Activated naive CD8-positive, alpha-beta T cell treated with anti-CD3 and anti-CD28 coated beads for 36 hours (primary cell): ENCODE measurements around the gene CHCHD2. TPM values are rescaled to one million over a fixed set of nuclear protein-coding genes. Genes with fewer than 3 reads are reported as not detected.
"Not testable (repeated sequence)": the region's sequence is repeated elsewhere in the genome, so short reads cannot be mapped to it uniquely, and the experiment has no call there.

Source experiments
- DNase-seq: peaks from one replicate; pipeline ENCODE4 v3.0.0; 2021
- H3K27ac Mint-ChIP-seq: one replicate; pipeline ENCODE4 v1.8.0; 2022; ENCODE audit warnings: mild to moderate bottlenecking, moderate library complexity, mixed read lengths
- H3K27me3 Mint-ChIP-seq: one replicate; pipeline ENCODE4 v1.8.0; 2022; ENCODE audit warnings: mild to moderate bottlenecking, mixed read lengths
- H3K36me3 Mint-ChIP-seq: one replicate; pipeline ENCODE4 v1.8.0; 2021; ENCODE audit warnings: mild to moderate bottlenecking, mixed read lengths
- H3K4me1 Mint-ChIP-seq: one replicate; pipeline ENCODE4 v1.8.0; 2021; ENCODE audit warnings: mixed read lengths
- H3K4me3 Mint-ChIP-seq: one replicate; pipeline ENCODE4 v1.8.0; 2022; ENCODE audit warnings: mild to moderate bottlenecking, moderate library complexity, mixed read lengths
- H3K9me3 Mint-ChIP-seq: one replicate; pipeline ENCODE4 v1.8.0; 2022; ENCODE audit warnings: mixed read lengths
- total RNA-seq, 2 experiments: library from RNA; stranded (reverse); gene quantifications; one replicate each; pipeline ENCODE4 v1.2.3, GENCODE V29; 2021

The CHCHD2 gene
- total RNA-seq, 2 experiments from 2014 or later = 690 to 696 TPM

DNA sequence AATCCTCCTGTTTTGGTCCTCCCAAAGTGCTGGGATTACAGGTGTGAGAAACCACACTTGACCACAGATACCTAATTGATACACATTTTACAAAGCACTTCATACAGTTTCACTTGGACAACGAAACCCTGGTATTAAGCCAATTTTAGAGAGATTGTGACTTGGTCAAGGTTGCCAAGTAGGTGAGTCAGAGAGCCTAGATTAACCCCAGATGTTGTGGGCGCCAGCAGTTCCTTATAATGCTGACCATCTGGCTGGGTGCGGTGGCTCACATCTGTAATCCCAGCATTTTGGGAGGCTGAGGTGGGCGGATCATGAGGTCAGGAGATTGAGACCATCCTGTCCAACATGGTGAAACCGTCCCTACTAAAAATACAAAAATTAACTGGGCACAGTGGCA lies 8.6 kb downstream of the CHCHD2 start:
- no peak for DNase-seq
- no peaks in the 10 kb centered on the region for H3K9me3 Mint-ChIP-seq
- no peak overlapping the region for H3K4me3 Mint-ChIP-seq
- H3K4me1 Mint-ChIP-seq = no peaks in the 10 kb centered on the region
- H3K27ac Mint-ChIP-seq = no peak overlapping the region
- no peaks in the 10 kb centered on the region for H3K27me3 Mint-ChIP-seq
- peaks cover 24% of the 10 kb centered on the region for H3K36me3 Mint-ChIP-seq

DNA sequence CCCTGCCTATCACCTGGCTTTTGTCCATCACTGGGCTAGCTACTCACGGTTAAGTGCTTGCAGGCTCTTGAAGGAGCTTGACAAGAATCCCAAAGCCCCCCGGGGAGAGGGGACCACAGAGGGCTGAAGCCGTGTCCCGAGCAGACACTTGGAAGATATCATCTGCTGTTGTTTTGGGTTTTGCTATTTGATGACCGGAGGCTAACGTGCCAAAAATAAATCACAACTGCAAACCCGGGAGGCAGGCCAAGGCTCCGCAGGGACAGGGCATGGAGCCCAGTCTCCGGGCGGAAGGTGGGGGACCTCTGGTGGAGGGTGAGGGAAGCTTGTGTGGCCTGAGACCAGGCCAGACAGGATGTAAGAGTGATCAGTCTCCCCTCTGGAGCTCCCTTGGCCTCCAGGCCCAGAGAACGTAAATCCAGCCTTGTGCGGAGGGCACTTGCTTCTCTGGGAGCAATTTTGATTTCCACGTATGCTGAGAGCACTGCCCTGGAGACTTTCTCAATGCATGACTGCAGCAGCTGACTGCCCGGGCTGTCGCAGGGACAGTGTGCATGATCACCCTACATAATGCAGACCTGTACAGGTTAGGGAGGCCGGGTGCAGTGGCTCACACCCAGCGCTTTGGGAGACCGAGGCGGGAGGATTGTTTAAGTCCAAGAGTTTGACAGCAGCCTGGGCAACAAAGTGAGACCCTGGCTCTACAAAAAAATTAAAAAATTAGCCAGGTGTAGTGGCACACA lies 13.3 kb downstream of the CHCHD2 start, which contains the start of gene PHKG1:
PHKG1 (minus strand) TSS at position 164 of the 743 bp plus-strand sequence. CDS start 4,011 bp downstream, outside the sequence.
- peaks cover 9% of the 10 kb centered on the region for H3K36me3 Mint-ChIP-seq

DNA sequence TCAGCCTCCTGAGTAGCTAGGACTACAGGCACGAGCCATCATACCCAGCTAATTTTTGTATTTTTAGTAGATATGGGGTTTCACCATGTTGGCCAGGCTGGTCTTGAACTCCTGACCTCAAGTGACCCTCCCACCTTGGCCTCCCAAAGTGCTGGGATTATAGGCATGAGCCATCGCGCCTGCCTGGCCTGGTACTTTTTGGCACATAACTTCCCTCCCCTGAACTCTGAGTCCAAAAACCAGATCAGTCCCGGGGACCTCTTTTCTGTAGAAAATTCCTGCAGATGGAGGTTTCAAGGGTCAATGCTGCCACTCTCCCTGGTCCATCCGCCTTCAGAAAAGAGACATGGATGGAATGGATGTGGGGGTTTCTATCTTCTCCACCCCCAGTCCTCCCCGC lies 13.9 kb downstream of the CHCHD2 start:
- H3K4me3 Mint-ChIP-seq, H3K27ac Mint-ChIP-seq, H3K4me1 Mint-ChIP-seq, DNase-seq, H3K27me3 Mint-ChIP-seq, H3K36me3 Mint-ChIP-seq, H3K9me3 Mint-ChIP-seq: not testable (repeated sequence)

More for the DNA sequence above, 13.3 kb downstream of the CHCHD2 start, which contains the start of gene PHKG1:
- Mint-ChIP-seq H3K4me1 (no peaks in the 10 kb centered on the region), H3K9me3 (no peaks in the 10 kb centered on the region), H3K4me3 (no peak within 1 kb of the TSS), H3K27ac (no peak within 1 kb of the TSS), H3K27me3 (no peaks in the 10 kb centered on the region)
- DNase-seq = no peak

DNA sequence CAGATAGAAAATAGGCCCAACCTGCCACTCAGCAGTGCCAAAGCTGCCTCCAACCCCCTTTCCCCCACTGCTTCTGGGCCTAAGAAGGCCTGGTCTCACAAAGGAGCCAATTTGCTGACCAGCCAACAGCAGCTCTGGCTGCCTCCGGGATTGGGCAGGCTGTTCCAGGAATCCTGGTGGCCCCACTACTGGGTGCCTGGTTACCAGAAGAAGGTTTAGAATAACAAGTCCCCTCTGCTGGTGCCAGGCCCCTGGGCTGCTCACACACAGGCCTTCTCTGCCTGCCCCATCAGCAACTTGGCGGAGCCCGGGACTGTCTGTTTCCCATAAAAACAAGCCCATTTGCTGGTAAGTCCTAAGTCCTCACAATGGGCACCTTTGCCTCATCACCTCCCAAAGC lies 14.7 kb downstream of the CHCHD2 start:
- Mint-ChIP-seq H3K4me3 (no peak overlapping the region), H3K9me3 (no peaks in the 10 kb centered on the region), H3K27ac (no peak overlapping the region), H3K4me1 (no peaks in the 10 kb centered on the region), H3K36me3 (peaks cover 9% of the 10 kb centered on the region), H3K27me3 (no peaks in the 10 kb centered on the region)
- no peak for DNase-seq

DNA sequence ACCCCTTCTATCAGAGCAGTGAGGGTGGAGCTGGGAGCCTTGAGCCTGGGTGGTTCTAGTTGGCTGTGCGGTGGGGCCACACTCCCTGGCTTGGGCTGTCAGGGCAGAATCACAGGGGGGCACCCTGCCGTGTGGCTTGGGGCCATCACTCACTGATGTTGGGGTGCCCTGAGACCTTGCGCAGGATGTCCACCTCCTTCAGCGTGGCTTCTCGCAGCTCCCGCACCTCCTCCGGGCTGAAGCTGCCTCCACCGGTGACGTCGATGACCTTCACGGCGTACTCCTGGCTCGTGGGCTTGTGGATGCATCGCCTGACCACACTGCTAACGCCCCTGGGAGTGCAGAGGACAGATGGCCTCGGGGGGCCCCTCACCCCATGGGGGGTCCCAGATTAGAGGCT lies 18.8 kb downstream of the CHCHD2 start:
- no peaks in the 10 kb centered on the region for H3K27me3 Mint-ChIP-seq
- H3K9me3 Mint-ChIP-seq = no peaks in the 10 kb centered on the region
- H3K4me3 Mint-ChIP-seq = no peak overlapping the region
- DNase-seq = no peak
- H3K27ac Mint-ChIP-seq = no peak overlapping the region
- no peaks in the 10 kb centered on the region for H3K4me1 Mint-ChIP-seq
- H3K36me3 Mint-ChIP-seq = peaks cover 7% of the 10 kb centered on the region

DNA sequence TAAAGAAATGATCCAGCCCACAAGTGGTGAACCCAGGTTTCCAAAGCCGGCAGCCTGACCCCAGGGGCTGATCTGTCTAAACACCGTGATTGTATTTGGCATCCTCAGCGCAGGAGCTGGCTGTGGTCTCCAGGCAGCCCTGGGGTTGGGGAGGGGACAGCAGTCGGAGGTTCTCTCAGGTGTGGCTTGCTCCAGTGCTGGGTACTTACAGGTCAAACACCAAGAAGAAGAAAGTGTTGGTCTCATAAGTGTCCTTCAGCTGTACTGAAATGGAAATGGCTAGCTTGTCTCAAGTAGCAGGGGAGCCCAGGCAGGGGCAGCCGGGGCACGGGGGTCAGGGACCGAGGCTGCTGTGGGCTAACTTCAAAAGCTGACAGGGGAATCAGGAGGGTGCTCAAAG lies 19.5 kb downstream of the CHCHD2 start:
- DNase-seq = no peak
- Mint-ChIP-seq H3K36me3 (peaks cover 9% of the 10 kb centered on the region), H3K4me3 (no peak overlapping the region), H3K27me3 (no peaks in the 10 kb centered on the region), H3K9me3 (no peaks in the 10 kb centered on the region), H3K27ac (no peak overlapping the region), H3K4me1 (no peaks in the 10 kb centered on the region)

DNA sequence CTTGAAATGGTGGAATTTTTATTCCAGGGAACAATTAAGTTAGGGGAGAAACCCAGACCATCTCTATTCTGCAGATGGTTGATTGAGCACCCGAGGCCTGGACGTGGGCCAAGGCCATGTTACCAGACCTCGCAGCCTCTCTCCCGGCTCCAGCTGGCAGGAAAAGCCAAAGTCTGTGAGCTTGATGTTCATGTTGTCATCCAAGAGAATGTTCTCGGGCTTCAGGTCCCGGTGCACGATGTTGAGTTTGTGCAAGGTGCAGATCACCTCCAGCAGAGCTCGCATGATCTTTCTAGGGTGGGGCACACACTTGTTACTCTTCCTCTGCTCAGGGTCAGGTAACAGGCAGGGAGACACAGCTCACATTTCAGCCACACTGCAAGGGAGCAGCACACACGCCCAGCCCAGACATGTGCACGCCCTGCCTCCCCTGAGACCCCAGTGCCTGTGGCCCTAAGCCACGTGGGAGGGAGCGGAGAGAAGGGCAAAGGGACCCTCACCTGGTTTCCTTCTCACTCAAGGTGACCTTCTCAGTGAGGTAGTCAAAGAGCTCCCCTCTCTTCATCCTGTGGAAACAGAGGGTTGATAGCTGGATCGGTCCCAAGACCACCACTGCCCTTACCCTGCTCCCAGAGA lies 23.0 kb downstream of the CHCHD2 start:
- no peak for DNase-seq
- H3K27me3 Mint-ChIP-seq = no peaks in the 10 kb centered on the region
- H3K4me1 Mint-ChIP-seq = no peaks in the 10 kb centered on the region
- H3K27ac Mint-ChIP-seq = peak overlapping the region; percentile 25
- H3K9me3 Mint-ChIP-seq = no peaks in the 10 kb centered on the region
- no peak overlapping the region for H3K4me3 Mint-ChIP-seq
- H3K36me3 Mint-ChIP-seq = peaks cover 6% of the 10 kb centered on the region

DNA sequence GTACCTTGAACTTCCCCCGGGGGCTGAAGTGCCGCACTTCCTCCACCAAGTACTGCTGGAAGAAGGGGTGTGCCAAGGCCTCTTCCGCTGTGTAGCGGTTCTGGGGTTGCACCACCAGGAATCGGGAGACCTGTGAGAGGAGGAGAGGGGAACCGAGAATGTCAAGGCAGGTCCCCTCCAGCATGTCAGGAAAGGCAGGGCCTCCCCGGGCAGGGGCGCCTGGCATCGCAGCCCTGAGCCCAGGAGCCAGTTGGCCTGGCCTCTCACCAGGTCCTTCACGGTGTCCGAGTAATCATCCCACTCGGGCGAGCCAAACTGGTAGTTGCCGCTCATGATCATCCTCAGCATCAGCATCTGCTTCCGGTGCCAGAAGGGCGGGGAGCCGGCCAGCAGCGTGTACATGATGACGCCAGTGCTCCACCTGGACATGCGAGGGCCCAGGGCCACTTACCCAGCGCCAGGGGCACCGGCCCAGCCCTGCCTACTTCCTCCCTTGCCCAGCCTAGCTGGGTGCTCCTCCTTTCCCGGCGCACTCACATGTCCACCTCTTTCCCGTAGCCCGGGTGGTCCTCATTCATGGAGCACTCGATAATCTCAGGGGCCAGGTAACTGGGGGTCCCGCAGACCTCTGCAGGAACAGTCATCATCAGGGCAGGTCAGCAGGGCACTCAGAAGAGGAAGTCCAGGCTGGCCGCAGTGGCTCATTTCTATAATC lies 24.5 kb downstream of the CHCHD2 start:
- Mint-ChIP-seq H3K4me3 (no peak overlapping the region), H3K4me1 (no peaks in the 10 kb centered on the region), H3K36me3 (peaks cover 7% of the 10 kb centered on the region), H3K27ac (no peak overlapping the region), H3K27me3 (no peaks in the 10 kb centered on the region), H3K9me3 (no peaks in the 10 kb centered on the region)
- no peak for DNase-seq

DNA sequence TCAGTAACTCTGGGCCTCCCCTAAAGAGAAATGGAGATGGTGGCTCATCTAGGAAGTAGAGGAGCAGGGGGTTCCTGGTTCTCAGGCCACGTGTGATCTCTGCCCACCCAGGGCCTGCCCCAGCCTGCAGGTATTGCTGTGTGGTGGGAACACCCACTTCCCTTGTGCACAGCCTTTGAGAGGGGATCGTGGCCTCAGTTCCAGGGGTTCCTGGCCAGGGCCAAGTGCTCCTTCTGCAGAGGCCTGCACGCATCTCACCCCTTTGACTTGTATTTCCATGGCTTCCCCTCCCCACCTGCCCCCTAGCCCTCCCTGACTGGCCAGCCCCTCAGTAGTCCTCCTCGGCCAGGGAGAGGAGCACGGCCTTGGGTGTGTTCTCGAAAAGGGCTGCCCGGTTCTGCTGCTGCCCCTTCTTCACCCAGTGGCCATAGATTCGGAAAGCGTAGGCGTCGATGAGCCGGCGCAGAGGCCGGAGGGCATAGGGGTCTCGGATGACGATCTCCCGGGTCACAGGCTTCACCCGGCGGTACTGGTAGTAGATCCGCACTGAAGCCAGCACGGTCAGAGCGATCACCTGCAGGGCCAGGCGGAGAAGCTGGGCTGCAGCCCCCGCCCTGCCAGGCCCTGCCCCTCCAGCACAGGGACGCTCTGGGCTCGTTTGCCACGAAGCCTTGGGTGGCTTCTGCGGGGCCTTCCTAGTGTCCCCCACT lies 25.4 kb downstream of the CHCHD2 start:
- H3K27me3 Mint-ChIP-seq, H3K9me3 Mint-ChIP-seq, H3K4me3 Mint-ChIP-seq, H3K4me1 Mint-ChIP-seq, DNase-seq, H3K36me3 Mint-ChIP-seq: not testable (repeated sequence)
- peak overlapping the region; percentile 7 for H3K27ac Mint-ChIP-seq

DNA sequence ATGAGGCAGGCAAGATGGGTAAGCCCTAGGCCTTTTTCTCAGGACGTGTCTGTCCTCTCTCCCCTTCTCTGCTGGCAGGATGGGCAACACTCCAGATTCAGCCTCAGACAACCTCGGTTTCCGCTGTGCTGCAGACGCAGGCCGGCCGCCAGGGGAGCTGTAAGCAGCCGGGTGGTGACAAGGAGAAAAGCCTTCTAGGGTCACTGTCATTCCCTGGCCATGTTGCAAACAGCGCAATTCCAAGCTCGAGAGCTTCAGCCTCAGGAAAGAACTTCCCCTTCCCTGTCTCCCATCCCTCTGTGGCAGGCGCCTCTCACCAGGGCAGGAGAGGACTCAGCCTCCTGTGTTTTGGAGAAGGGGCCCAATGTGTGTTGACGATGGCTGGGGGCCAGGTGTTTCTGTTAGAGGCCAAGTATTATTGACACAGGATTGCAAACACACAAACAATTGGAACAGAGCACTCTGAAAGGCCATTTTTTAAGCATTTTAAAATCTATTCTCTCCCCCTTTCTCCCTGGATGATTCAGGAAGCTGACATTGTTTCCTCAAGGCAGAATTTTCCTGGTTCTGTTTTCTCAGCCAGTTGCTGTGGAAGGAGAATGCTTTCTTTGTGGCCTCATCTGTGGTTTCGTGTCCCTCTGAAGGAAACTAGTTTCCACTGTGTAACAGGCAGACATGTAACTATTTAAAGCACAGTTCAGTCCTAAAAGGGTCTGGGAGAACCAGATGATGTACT lies 26.7 kb downstream of the CHCHD2 start:
- Mint-ChIP-seq H3K9me3 (no peaks in the 10 kb centered on the region), H3K4me3 (no peak overlapping the region), H3K36me3 (peaks cover 12% of the 10 kb centered on the region), H3K27me3 (no peaks in the 10 kb centered on the region), H3K4me1 (no peaks in the 10 kb centered on the region), H3K27ac (no peak overlapping the region)
- no peak for DNase-seq

DNA sequence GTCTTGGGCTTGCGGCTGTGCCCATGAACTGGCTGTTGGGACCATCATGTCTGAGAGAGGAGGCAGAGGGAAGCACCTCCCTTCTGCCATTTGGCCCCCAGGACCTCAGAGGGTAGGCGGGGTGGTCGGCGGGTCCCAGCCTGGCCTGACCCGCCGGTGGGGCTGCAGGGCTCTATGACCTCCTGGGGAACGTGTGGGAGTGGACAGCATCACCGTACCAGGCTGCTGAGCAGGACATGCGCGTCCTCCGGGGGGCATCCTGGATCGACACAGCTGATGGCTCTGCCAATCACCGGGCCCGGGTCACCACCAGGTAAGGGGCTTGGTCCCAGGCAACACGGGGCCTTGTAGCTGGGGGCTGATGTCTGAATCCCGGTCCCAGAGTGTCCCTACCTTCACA lies 28.1 kb downstream of the CHCHD2 start:
- no peak overlapping the region for H3K27ac Mint-ChIP-seq
- peaks cover 14% of the 10 kb centered on the region for H3K36me3 Mint-ChIP-seq
- peaks cover 3% of the 10 kb centered on the region for H3K4me1 Mint-ChIP-seq
- DNase-seq = no peak
- H3K27me3 Mint-ChIP-seq = no peaks in the 10 kb centered on the region
- H3K4me3 Mint-ChIP-seq = no peak overlapping the region
- no peaks in the 10 kb centered on the region for H3K9me3 Mint-ChIP-seq

DNA sequence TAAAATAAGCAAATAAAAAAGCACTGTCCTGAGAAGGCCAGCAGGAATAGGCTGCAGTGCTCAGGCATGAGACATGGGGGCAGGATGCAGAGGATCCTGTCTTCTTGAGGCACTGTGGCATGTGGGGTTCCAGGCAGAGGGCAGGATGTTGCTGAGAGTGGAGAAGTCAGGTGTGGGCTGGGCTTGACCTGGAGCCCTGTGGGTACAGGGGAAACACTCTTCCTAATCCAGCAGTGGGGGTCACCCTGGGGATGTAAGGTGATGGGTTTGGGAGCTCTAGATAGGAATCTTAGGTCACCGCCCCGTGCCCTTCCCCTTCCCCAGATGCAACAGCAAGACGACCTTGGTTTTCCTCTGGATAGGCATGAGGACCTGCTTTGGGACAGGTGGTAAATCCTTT lies 28.6 kb downstream of the CHCHD2 start:
- Mint-ChIP-seq H3K4me1 (peaks cover 3% of the 10 kb centered on the region), H3K36me3 (peaks cover 16% of the 10 kb centered on the region)

DNA sequence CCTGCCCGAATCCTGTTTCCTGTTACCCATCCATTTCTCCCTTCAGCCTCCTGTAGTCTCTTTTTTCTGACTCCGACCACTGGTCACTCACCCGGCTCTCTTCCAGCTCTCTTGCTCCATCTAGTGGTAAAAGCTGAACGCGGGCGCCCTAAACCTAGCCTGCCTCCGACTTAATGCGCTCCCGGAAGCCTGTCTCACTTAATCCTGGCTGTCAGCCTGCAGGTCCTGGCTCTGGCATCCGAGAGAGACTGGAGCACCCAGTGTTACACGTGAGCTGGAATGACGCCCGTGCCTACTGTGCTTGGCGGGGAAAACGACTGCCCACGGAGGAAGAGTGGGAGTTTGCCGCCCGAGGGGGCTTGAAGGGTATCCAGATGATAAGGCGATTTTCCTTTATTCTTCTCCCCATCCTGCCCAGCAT lies 31.9 kb downstream of the CHCHD2 start:
- Mint-ChIP-seq H3K36me3 (peaks cover 21% of the 10 kb centered on the region), H3K4me3 (no peak overlapping the region), H3K4me1 (peaks cover 3% of the 10 kb centered on the region), H3K27me3 (no peaks in the 10 kb centered on the region), H3K27ac (peak overlapping the region; percentile 76), H3K9me3 (no peaks in the 10 kb centered on the region)
- peak; percentile 60 for DNase-seq

More for the DNA sequence above, 28.6 kb downstream of the CHCHD2 start:
- no peak for DNase-seq
- H3K4me3 Mint-ChIP-seq = no peak overlapping the region
- H3K9me3 Mint-ChIP-seq = no peaks in the 10 kb centered on the region
- no peak overlapping the region for H3K27ac Mint-ChIP-seq
- H3K27me3 Mint-ChIP-seq = no peaks in the 10 kb centered on the region

DNA sequence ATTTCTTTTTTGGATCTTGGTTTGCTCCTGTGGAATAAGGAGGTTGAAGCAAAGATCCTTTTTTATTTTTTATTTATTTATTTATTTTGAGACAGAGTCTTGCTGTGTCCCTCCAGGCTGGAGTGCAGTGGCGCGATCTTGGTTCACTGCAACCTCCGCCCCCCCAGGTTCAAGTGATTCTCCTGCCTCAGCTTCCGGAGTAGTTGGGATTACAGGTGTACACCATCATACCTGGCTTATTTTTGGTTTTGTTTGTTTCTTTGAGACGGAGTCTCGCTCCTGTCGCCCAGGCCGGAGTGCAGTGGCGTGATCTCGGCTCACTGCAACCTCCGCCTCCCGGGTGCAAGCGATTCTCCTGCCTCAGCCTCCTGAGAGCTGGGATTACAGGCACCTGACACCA lies 39.9 kb downstream of the CHCHD2 start:
- H3K27ac Mint-ChIP-seq, H3K27me3 Mint-ChIP-seq, DNase-seq, H3K4me3 Mint-ChIP-seq, H3K9me3 Mint-ChIP-seq: not testable (repeated sequence)
- H3K36me3 Mint-ChIP-seq = peaks cover 36% of the 10 kb centered on the region
- peaks cover 22% of the 10 kb centered on the region for H3K4me1 Mint-ChIP-seq
